Keratinocyte (primary cell): ENCODE results near the gene INO80E.

Experiments
- EZH2 ChIP-seq: IDR thresholded peaks from one replicate; pipeline ENCODE4 v1.6.1; 2012; ENCODE audit warnings: inconsistent platforms, mild to moderate bottlenecking, low read length, moderate library complexity
- TF ChIP-seq, protein P1 (sequence below), 3 experiments: IDR thresholded peaks in 1 of 3; conservative IDR thresholded peaks in 1 of 3; optimal IDR thresholded peaks in 1 of 3; 2 replicates in 2 of 3; 3 replicates in 1 of 3; pipeline versions ENCODE3 to v1.5.1; 2011; ENCODE audit warnings: low read length in 3 of 3, mild to moderate bottlenecking in 3 of 3, moderate library complexity in 2 of 3, control low read depth in 1 of 3, inconsistent platforms in 1 of 3; ENCODE audit not compliant: insufficient read depth in 2 of 3; ENCODE audit errors: extremely low read depth in 1 of 3

DNA sequence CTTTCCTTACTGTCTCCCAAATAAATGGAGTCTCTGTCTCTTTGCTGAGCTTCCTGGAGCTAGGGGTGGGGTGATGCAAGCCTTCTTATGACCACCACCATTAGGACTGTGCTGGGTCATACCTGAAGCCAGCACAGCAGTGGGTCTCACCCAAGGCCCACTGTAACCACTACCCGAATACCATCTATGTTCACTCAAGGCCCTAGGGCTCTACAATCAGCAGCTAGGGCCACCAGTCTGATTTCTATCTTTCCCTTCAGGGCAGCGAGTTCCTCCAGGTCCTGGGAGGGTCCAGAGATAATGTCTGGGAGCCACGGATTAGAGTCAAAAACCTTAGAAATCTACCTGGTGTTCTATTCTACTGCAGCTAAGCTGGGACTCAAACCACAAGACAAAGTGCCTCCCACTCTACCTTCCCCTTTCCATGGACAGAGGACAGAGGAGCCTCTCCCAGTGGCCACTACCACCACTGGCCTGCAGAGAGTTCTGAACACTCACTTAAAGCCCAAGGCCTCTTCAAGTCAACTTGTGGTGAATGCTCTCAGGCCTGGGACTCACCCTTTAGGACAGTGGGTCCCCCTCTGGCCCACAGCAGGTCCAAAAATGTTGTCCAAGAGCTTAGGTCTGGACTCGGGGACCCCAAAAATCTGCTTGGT is 45.1 kb upstream of the INO80E start:
- TF ChIP-seq, protein P1, sequence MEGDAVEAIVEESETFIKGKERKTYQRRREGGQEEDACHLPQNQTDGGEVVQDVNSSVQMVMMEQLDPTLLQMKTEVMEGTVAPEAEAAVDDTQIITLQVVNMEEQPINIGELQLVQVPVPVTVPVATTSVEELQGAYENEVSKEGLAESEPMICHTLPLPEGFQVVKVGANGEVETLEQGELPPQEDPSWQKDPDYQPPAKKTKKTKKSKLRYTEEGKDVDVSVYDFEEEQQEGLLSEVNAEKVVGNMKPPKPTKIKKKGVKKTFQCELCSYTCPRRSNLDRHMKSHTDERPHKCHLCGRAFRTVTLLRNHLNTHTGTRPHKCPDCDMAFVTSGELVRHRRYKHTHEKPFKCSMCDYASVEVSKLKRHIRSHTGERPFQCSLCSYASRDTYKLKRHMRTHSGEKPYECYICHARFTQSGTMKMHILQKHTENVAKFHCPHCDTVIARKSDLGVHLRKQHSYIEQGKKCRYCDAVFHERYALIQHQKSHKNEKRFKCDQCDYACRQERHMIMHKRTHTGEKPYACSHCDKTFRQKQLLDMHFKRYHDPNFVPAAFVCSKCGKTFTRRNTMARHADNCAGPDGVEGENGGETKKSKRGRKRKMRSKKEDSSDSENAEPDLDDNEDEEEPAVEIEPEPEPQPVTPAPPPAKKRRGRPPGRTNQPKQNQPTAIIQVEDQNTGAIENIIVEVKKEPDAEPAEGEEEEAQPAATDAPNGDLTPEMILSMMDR (optimal IDR thresholded peaks at IDR 0.05 in 1 of 3, IDR thresholded peaks at IDR 0.05 in 1 of 3, conservative IDR thresholded peaks at IDR 0.05 in 1 of 3; ENCODE audit: extremely low read depth in 1 of 3, insufficient read depth in 2 of 3, low read length in 3 of 3) = no peak
- TF ChIP-seq EZH2 = no peak
